Astrocyte of the cerebellum (primary cell): ENCODE results near the gene GSTT2B.

Source experiments
- DNase-seq: peaks from one replicate; pipeline ENCODE4 v3.0.0-alpha.2; 2011; ENCODE audit warnings: low read depth
- H3K4me3 ChIP-seq: 2 replicates; pipeline ENCODE4 v1.5.1; 2011; ENCODE audit warnings: mild to moderate bottlenecking, low read depth, low read length, moderate library complexity
- CTCF ChIP-seq: IDR thresholded peaks from 2 replicates; pipeline ENCODE4 v1.5.1; 2012; ENCODE audit warnings: low read length, low read depth, moderate library complexity, mild to moderate bottlenecking; ENCODE audit errors: missing control alignments
- in situ Hi-C: cut with HindIII; loops from 2 replicates; pipeline ENCODE4 v1.10.0; 2017; ENCODE audit warnings: low sequenced_read_pairs

The GSTT2B gene

GRCh38 chr22:24006914-24007214, 45.9 kb upstream of the GSTT2B start:
- DNase-seq, result no peak
- no peak for TF ChIP-seq CTCF
- in situ Hi-C loops, result no loop called here
- H3K4me3 ChIP-seq, result no peak overlapping the region

GRCh38 chr22:24006207-24006913, 45.4 kb upstream of the GSTT2B start:
- H3K4me3 ChIP-seq, result no peak overlapping the region
- in situ Hi-C loops, result no loop called here
- no peak for TF ChIP-seq CTCF
- DNase-seq, result no peak

- DNase-seq, result no peak
- in situ Hi-C loops, result no loop called here
- no peak for TF ChIP-seq CTCF
- no peak within 1 kb of the TSS for H3K4me3 ChIP-seq
Measured at GRCh38 chr22:24005201-24005600, 44.2 kb upstream of the GSTT2B start, which contains the start of gene GSTT4. TSS of gene GSTT4 (minus strand) at chr22:24005453. CDS start at chr22:24005356, 97 bp downstream.

- in situ Hi-C loops, result no loop called here
- H3K4me3 ChIP-seq, result no peak overlapping the region
- DNase-seq, result no peak
- no peak for TF ChIP-seq CTCF
Measured at GRCh38 chr22:24003887-24004286, 42.9 kb upstream of the GSTT2B start.

GRCh38 chr22:24002851-24003250, 41.9 kb upstream of the GSTT2B start:
- TF ChIP-seq CTCF, result no peak
- in situ Hi-C loops, result no loop called here
- no peak overlapping the region for H3K4me3 ChIP-seq
- no peak for DNase-seq

- DNase-seq, result no peak
- TF ChIP-seq CTCF, result no peak
- H3K4me3 ChIP-seq, result no peak overlapping the region
- in situ Hi-C loops, result no loop called here
Measured at GRCh38 chr22:24002272-24002671, 41.3 kb upstream of the GSTT2B start.
